PC-3 (cell line): ENCODE data around the gene KIF13A.

Experiments
- CTCF ChIP-seq: fragments of 300-600 bp; sonication (generic); conservative IDR thresholded peaks from 2 replicates; pipeline ENCODE4 v1.5.1; 2017; ENCODE audit warnings: antibody characterized with exemption, low read depth, mild to moderate bottlenecking, low read length
- EZH2 ChIP-seq: fragments of 300-600 bp; sonication (generic); IDR thresholded peaks from one replicate; pipeline ENCODE4 v1.6.1; 2017; ENCODE audit warnings: antibody characterized with exemption, mild to moderate bottlenecking, low read length; ENCODE audit not compliant: unreplicated experiment

- TF ChIP-seq CTCF: no peak
- TF ChIP-seq EZH2: no peak
These were observed 132.1 kb downstream of the KIF13A start for GRCh38 chr6:17855381-17855780.
